Adrenal gland (tissue), 5 donors: Measurements from ENCODE around the gene SAXO2.

Experiments
- CTCF ChIP-seq, 6 experiments: fragments of 450-650 bp in 4 of 6; fragments of 200-600 bp in 2 of 6; sonication (generic) in 1 of 6; IDR thresholded peaks; 1 replicate in 5 of 6; 2 replicates in 1 of 6; pipeline versions ENCODE4 v1.5.1 to v1.8.0; 2016 to 2021; ENCODE audit warnings: antibody characterized with exemption in 6 of 6, mild to moderate bottlenecking in 2 of 6, moderate library complexity in 1 of 6
- POLR2A ChIP-seq, 2 donors: fragments of 450-650 bp; IDR thresholded peaks; one replicate each; pipeline ENCODE4 v1.6.1; 2017; ENCODE audit warnings: antibody characterized with exemption in 2 of 2, mild to moderate bottlenecking in 2 of 2, moderate library complexity in 1 of 2
- donor health status: DM: no; HTN: no; CAD: no.

GRCh38 chr15:82262422-82263026, at the start of gene SAXO2, which contains the start of gene EFL1:
- TF ChIP-seq CTCF (IDR thresholded peaks at IDR 0.05) = no peak
- peak; percentile 28 to 70 for TF ChIP-seq POLR2A (IDR thresholded peaks at IDR 0.05)
